Naive B cell (primary cell): ENCODE data around the gene GRK5. TPM values are rescaled to one million over a fixed set of nuclear protein-coding genes. Genes with fewer than 3 reads are reported as not detected.

Experiments
- ATAC-seq, 2 donors: fragments of 150-1000 bp; cut with Tn5 transposase; 2 replicates each; pipeline ENCODE4 v1.10.0; 2021; ENCODE audit warnings: low read depth in 2 of 2, mild to moderate bottlenecking in 2 of 2, moderate library complexity in 2 of 2
- DNase-seq: peaks from one replicate; pipeline ENCODE4 v3.0.0; 2022
- H3K27ac Mint-ChIP-seq, 6 donors: one replicate each; pipeline ENCODE4 v1.8.0; 2020 to 2022; ENCODE audit warnings: mild to moderate bottlenecking in 6 of 6, mixed read lengths in 6 of 6, moderate library complexity in 5 of 6, inconsistent platforms in 2 of 6
- H3K27me3 Mint-ChIP-seq, 3 donors: one replicate each; pipeline ENCODE4 v1.8.0; 2021 to 2022; ENCODE audit warnings: mixed read lengths in 3 of 3, mild to moderate bottlenecking in 1 of 3
- H3K36me3 Mint-ChIP-seq, 2 donors: one replicate each; pipeline ENCODE4 v1.8.0; 2020 to 2022; ENCODE audit warnings: mixed read lengths in 2 of 2, inconsistent platforms in 1 of 2, mild to moderate bottlenecking in 1 of 2
- H3K4me1 Mint-ChIP-seq, 3 donors: one replicate each; pipeline ENCODE4 v1.8.0; 2020 to 2022; ENCODE audit warnings: mixed read lengths in 3 of 3, inconsistent platforms in 1 of 3, mild to moderate bottlenecking in 1 of 3, moderate library complexity in 1 of 3
- H3K4me3 Mint-ChIP-seq, 8 donors: one replicate each; pipeline ENCODE4 v1.8.0; 2020 to 2022; ENCODE audit warnings: mild to moderate bottlenecking in 8 of 8, mixed read lengths in 8 of 8, moderate library complexity in 8 of 8, inconsistent platforms in 2 of 8
- H3K9me3 Mint-ChIP-seq, 7 donors: one replicate each; pipeline ENCODE4 v1.8.0; 2020 to 2022; ENCODE audit warnings: mixed read lengths in 7 of 7, mild to moderate bottlenecking in 5 of 7, inconsistent platforms in 2 of 7, moderate library complexity in 1 of 7
- polyA plus RNA-seq, 6 donors: library from polyadenylated mRNA; unstranded; fragments of 300-500 nt; fragmentation: Illumina TruSeq; gene quantifications; one replicate each; pipeline ENCODE4 v1.2.3, GENCODE V29; 2021; ENCODE audit warnings: low read depth in 6 of 6

Gene GRK5
- polyA plus RNA-seq, 6 donors from 2014 or later = 7.2 to 24.6 (median 13.7) TPM

GRCh38 chr10:119359025-119359424, 151.7 kb downstream of the GRK5 start:
- ATAC-seq = no peak
- H3K27ac Mint-ChIP-seq = peak overlapping the region in 4 of 6 donors; percentile 19 to 89 (median 75)
- no peaks in the 10 kb centered on the region for H3K27me3 Mint-ChIP-seq
- peak overlapping the region in 1 of 8 donors; percentile 23 for H3K4me3 Mint-ChIP-seq
- DNase-seq = no peak
- H3K36me3 Mint-ChIP-seq = peaks cover 13 to 23% of the 10 kb centered on the region in 2 donors
- peaks cover 6 to 13% (median 12%) of the 10 kb centered on the region in 7 donors for H3K9me3 Mint-ChIP-seq
- H3K4me1 Mint-ChIP-seq = peaks cover 35 to 48% (median 38%) of the 10 kb centered on the region in 3 donors

DNA sequence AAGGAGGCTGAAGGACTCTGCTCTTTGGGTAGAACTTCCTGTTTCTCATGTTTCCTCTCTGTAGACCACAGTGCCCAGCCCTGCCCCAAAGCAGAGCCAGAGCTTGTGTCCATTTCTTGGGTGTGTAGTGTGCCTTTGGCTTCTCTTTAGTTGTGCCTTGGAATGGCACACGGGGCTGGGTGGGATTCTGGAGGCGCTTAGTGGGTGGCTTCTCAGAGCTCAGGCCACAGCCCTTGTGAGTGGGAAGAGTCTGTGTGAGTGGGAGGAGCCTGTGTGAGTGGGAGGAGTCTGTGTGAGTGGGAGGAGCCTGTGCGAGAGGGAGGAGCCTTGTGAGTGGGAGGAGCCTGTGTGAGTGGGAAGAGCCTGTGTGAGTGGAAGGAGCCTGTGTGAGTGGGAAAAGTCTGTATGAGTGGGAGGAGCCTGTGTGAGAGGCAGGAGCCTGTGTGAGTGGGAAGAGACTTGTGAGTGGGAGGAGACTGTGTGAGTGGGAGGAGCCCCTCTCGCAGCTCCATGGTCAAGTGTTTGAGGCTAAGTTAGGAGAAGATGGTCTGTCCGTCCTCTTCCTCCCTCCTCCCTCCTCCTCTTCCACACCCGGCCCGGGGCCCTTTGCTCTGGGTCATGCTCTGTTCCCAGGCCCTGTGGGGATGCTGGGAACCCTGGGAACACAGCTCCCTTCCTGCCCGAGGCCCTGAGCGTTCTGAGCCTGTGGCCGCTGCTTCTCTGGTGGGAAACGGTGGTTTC, 153.0 kb downstream of the GRK5 start:
- no peak for DNase-seq
- peaks cover 6 to 13% (median 12%) of the 10 kb centered on the region in 7 donors for H3K9me3 Mint-ChIP-seq
- H3K4me3 Mint-ChIP-seq = peak overlapping the region in 1 of 8 donors; percentile 75
- no peaks in the 10 kb centered on the region for H3K27me3 Mint-ChIP-seq
- ATAC-seq = peak; percentile 44 to 58
- peak overlapping the region in 4 of 6 donors; percentile 59 to 93 (median 72) for H3K27ac Mint-ChIP-seq
- peaks cover 38 to 48% (median 39%) of the 10 kb centered on the region in 3 donors for H3K4me1 Mint-ChIP-seq
- peaks cover 13 to 23% of the 10 kb centered on the region in 2 donors for H3K36me3 Mint-ChIP-seq

DNA sequence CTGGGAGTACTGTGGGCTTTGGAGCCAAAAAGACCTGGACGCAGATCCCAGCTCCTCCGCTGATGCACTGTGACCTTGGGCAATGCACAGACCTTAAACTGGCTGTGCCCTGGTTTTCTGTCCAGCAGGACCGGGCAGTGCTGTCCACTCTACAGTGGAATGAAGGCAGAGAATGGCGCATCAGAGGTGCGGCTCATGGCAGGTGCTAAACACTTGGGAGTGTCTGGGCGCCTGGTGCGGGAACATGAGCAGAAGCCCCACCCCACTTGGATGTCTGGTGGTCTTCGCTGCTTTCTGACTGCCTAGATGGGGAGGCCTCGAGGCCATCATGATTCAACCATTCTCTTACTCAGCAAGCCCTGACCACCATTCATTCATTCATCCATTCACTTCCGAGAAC, 153.7 kb downstream of the GRK5 start:
- H3K27ac Mint-ChIP-seq = no peak overlapping the region
- H3K9me3 Mint-ChIP-seq = peaks cover 6 to 9% (median 7%) of the 10 kb centered on the region in 7 donors
- H3K27me3 Mint-ChIP-seq = no peaks in the 10 kb centered on the region

DNA sequence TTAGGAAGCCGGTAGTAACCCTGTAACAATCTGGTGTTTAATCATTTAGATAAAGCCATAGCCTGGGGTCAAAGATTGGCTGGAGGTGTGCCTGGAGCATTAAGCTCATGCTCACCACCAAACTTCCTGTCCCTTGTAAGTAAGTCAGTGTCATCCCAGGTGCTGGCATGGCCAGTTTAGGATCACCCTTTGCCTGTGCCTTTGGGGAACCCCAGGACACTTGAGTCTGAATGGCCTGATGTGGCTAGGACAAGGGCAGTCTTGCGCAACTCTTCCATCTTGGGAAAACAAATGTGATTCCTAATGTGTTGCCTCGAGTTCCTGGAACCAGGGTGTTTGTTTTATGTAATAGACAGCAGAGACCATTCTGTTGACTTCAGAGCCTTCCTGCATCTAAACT, 154.8 kb downstream of the GRK5 start:
- DNase-seq (no peak), ATAC-seq (no peak)
- Mint-ChIP-seq H3K36me3 (peaks cover 0 to 8% of the 10 kb centered on the region in 2 donors), H3K4me1 (peaks cover 31 to 48% (median 44%) of the 10 kb centered on the region in 3 donors), H3K9me3 (peaks cover 0 to 5% (median 0%) of the 10 kb centered on the region in 7 donors), H3K27me3 (no peaks in the 10 kb centered on the region), H3K4me3 (peak overlapping the region in 1 of 8 donors; percentile 29), H3K27ac (peak overlapping the region in 3 of 6 donors; percentile 34 to 47 (median 44))

More for the DNA sequence above, 153.7 kb downstream of the GRK5 start:
- Mint-ChIP-seq H3K36me3 (peaks cover 8 to 18% of the 10 kb centered on the region in 2 donors), H3K4me3 (no peak overlapping the region), H3K4me1 (peaks cover 38 to 48% (median 39%) of the 10 kb centered on the region in 3 donors)
- DNase-seq (no peak), ATAC-seq (no peak)

DNA sequence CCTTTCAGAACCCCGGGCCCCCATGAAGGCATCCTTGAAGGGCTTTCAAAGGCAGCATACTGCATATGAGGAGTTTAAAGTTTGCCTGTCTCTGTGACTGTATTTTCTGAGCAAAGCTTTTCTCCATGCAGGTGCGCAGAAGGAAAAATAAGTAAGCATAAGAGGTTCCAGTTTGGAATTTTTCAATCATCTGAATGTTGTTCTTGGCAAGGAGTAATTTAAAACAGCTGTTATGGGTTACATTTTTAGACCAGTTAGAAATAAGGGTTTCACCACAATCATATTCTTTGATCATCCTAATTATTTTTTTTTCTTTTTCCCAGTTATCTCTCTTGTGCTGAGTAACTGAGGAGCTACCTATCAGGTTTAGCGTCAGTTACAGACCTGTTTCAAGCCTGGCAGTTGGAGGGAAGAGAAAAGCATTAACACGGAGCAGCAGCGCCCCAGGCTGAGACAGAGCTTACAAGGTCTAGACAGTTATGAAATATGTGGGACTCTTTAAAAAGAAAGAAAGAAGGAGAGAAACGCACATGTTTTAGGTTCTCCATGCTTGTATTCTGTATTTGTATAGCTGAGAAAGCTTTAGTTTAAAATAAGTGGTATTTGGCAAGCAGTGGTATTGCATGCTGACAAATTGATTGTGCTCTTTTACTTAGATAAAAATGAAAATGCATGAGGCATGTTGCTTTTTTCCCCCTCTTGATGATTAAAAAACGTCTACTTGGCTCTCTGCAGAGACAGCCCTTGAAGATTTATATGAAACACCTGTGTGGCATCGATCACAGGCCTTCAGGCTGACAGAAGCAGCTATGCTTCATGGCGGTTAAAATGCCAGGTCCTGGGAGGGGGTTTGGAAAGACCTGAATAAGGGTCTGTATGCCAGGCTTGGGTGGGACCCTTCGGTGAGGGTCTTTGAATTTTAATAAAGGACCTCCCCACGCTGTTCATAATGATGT, 157.6 kb downstream of the GRK5 start:
- peaks cover 0 to 5% (median 0%) of the 10 kb centered on the region in 7 donors for H3K9me3 Mint-ChIP-seq
- peak overlapping the region in 1 of 8 donors; percentile 18 for H3K4me3 Mint-ChIP-seq
- peaks cover 30 to 49% (median 47%) of the 10 kb centered on the region in 3 donors for H3K4me1 Mint-ChIP-seq
- H3K27me3 Mint-ChIP-seq = no peaks in the 10 kb centered on the region
- ATAC-seq = no peak
- H3K27ac Mint-ChIP-seq = peak overlapping the region in 2 of 6 donors; percentile 44 to 61
- no peak for DNase-seq
- peaks cover 0 to 8% of the 10 kb centered on the region in 2 donors for H3K36me3 Mint-ChIP-seq

GRCh38 chr10:119365773-119366599, 158.6 kb downstream of the GRK5 start:
- no peak for ATAC-seq
- H3K27me3 Mint-ChIP-seq = no peaks in the 10 kb centered on the region
- H3K36me3 Mint-ChIP-seq = no peaks in the 10 kb centered on the region
- DNase-seq = no peak
- H3K4me1 Mint-ChIP-seq = peaks cover 35 to 54% (median 47%) of the 10 kb centered on the region in 3 donors
- peak overlapping the region in 1 of 6 donors; percentile 76 for H3K27ac Mint-ChIP-seq
- H3K9me3 Mint-ChIP-seq = no peaks in the 10 kb centered on the region
- H3K4me3 Mint-ChIP-seq = peak overlapping the region in 1 of 8 donors; percentile 35

- peaks cover 0 to 5% (median 4%) of the 10 kb centered on the region in 7 donors for H3K9me3 Mint-ChIP-seq
- DNase-seq (no peak), ATAC-seq (no peak)
- H3K4me1 Mint-ChIP-seq = peaks cover 47 to 62% (median 49%) of the 10 kb centered on the region in 3 donors
- peak overlapping the region in 5 of 8 donors; percentile 9 to 96 (median 83) for H3K4me3 Mint-ChIP-seq
- peaks cover 0 to 6% of the 10 kb centered on the region in 2 donors for H3K36me3 Mint-ChIP-seq
- no peaks in the 10 kb centered on the region for H3K27me3 Mint-ChIP-seq
- H3K27ac Mint-ChIP-seq = peak overlapping the region in 4 of 6 donors; percentile 7 to 99 (median 98)
Observed at GRCh38 chr10:119367841-119368549, 160.6 kb downstream of the GRK5 start.

DNA sequence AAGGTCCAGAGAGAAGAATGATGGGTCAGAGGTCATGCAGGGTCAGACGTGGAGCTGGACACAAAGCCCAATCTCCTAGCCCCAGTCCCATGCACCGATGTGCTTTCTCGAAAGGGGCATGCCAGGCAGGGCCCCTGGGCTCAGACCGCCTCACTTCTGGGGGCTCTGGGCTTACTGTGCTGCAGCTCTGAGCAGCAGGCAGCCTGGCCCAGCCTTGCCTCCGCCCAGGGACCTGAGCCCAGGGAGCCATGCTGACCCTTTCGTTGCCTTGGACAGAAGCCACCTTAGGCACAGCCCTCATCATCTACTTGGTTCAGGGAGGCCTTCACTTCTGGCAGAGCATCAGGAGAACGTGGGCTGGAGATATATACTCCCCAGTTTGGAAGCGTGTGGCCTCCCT, 161.2 kb downstream of the GRK5 start:
- H3K9me3 Mint-ChIP-seq = peaks cover 0 to 10% (median 9%) of the 10 kb centered on the region in 7 donors
- peak overlapping the region; percentile 97 to 99 (median 98) for H3K27ac Mint-ChIP-seq
- H3K4me3 Mint-ChIP-seq = peak overlapping the region; percentile 83 to 98 (median 92)
- peaks cover 0 to 11% of the 10 kb centered on the region in 2 donors for H3K36me3 Mint-ChIP-seq
- DNase-seq = no peak
- H3K27me3 Mint-ChIP-seq = no peaks in the 10 kb centered on the region
- peaks cover 50 to 68% (median 54%) of the 10 kb centered on the region in 3 donors for H3K4me1 Mint-ChIP-seq
- no peak for ATAC-seq

- Mint-ChIP-seq H3K27ac (peak overlapping the region; percentile 97 to 99 (median 98)), H3K36me3 (peaks cover 0 to 13% of the 10 kb centered on the region in 2 donors), H3K4me3 (peak overlapping the region; percentile 83 to 98 (median 92)), H3K27me3 (no peaks in the 10 kb centered on the region), H3K9me3 (peaks cover 0 to 13% (median 10%) of the 10 kb centered on the region in 7 donors), H3K4me1 (peaks cover 51 to 71% (median 61%) of the 10 kb centered on the region in 3 donors)
- DNase-seq (peak; percentile 61), ATAC-seq (peak; percentile 74 to 76)
Observed at GRCh38 chr10:119368991-119369869, 161.9 kb downstream of the GRK5 start.

DNA sequence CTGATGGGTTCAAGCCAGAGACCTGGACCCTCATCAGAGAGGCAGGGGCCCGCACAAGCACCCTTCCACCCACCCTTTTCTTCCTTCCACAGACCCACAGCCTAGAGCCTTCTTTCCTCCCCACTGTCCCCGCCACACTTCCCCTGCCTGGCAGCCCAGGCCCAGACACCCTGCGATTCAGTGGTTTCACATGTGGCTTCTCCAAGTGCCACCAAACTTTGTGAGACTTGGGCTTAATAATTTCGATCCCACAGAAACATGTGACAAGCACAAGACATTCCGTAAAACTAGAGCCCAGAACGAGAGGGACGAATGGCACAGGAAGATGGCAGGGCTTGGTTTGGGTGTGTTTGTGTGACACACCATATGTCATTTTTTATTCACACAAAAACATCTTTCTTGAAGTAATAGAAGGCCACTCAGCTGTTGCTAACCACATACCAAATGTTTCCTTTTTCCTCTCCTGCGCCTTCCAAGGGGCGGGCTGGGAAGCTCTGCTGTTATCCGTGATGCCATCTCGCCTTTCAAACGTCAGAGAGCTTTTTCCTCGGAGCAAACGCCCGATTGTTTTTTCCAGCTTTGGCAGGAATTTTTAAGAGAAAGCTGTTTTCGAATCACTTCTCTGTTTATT, 162.9 kb downstream of the GRK5 start:
- Mint-ChIP-seq H3K9me3 (peaks cover 0 to 13% (median 10%) of the 10 kb centered on the region in 7 donors), H3K4me1 (peaks cover 61 to 81% (median 67%) of the 10 kb centered on the region in 3 donors), H3K4me3 (peak overlapping the region; percentile 83 to 98 (median 92)), H3K27ac (peak overlapping the region; percentile 97 to 99 (median 98)), H3K27me3 (no peaks in the 10 kb centered on the region), H3K36me3 (peaks cover 0 to 13% of the 10 kb centered on the region in 2 donors)
- ATAC-seq (peak; percentile 31 to 37), DNase-seq (peak; percentile 36)
